K562 (cell line): ENCODE measurements around the gene PSAT1. TPM values are rescaled to one million over a fixed set of nuclear protein-coding genes. Genes with fewer than 3 reads are reported as not detected.

Experiments
- ARNT ChIP-seq, 2 experiments: fragments of 450-650 bp; IDR thresholded peaks; 2 replicates each; pipeline ENCODE4 v1.6.1; 2016; ENCODE audit warnings: mild to moderate bottlenecking in 1 of 2
- ATF3 ChIP-seq, 2 experiments: fragments of 450-650 bp in 1 of 2; sonication (generic) in 1 of 2; formaldehyde crosslinking in 1 of 2; IDR thresholded peaks in 1 of 2; conservative IDR thresholded peaks in 1 of 2; 2 replicates each; pipeline versions ENCODE4 v1.6.1 to v1.8.1; 2016 to 2023; ENCODE audit warnings: mild to moderate bottlenecking in 2 of 2, moderate library complexity in 2 of 2, inconsistent platforms in 1 of 2, missing genetic modification reagents in 1 of 2
- DNMT1 ChIP-seq: fragments of 450-650 bp; IDR thresholded peaks from 2 replicates; pipeline ENCODE4 v1.6.1; 2016; ENCODE audit warnings: antibody characterized with exemption, mild to moderate bottlenecking
- EP400 ChIP-seq: fragments of 450-650 bp; IDR thresholded peaks from 2 replicates; pipeline ENCODE4 v1.6.1; 2017; ENCODE audit warnings: antibody characterized with exemption, mild to moderate bottlenecking, moderate library complexity
- EWSR1 ChIP-seq: fragments of 450-650 bp; IDR thresholded peaks from 2 replicates; pipeline ENCODE4 v1.6.1; 2018; ENCODE audit warnings: borderline replicate concordance, mild to moderate bottlenecking, low read depth, moderate library complexity; ENCODE audit not compliant: partially characterized antibody
- FOXM1 ChIP-seq, 2 experiments: fragments of 450-650 bp in 1 of 2; sonication (generic) in 1 of 2; formaldehyde crosslinking in 1 of 2; IDR thresholded peaks; 2 replicates each; pipeline versions ENCODE4 v1.6.1 to v1.9.0; 2017 to 2022; ENCODE audit warnings: low read depth in 2 of 2, mild to moderate bottlenecking in 2 of 2, missing genetic modification reagents in 1 of 2, moderate library complexity in 1 of 2
- HCFC1 ChIP-seq: IDR thresholded peaks from 2 replicates; pipeline ENCODE4 v1.6.1; 2012; ENCODE audit warnings: low read depth, low read length, improper control_type of control experiment
- MAFF ChIP-seq: IDR thresholded peaks from 2 replicates; pipeline ENCODE4 v1.6.1; 2012; ENCODE audit warnings: low read length, improper control_type of control experiment
- MEIS2 ChIP-seq: fragments of 450-650 bp; IDR thresholded peaks from 2 replicates; pipeline ENCODE4 v1.6.1; 2014; ENCODE audit warnings: mild to moderate bottlenecking; ENCODE audit not compliant: partially characterized antibody
- MNT ChIP-seq, 2 experiments: fragments of 450-650 bp; conservative IDR thresholded peaks; 2 replicates each; pipeline ENCODE4 v1.6.1; 2017; ENCODE audit warnings: mild to moderate bottlenecking in 2 of 2, moderate library complexity in 2 of 2
- NCOA1 ChIP-seq: fragments of 450-650 bp; IDR thresholded peaks from 2 replicates; pipeline ENCODE4 v1.6.1; 2016; ENCODE audit warnings: low read depth
- NFYB ChIP-seq: IDR thresholded peaks from 2 replicates; pipeline ENCODE4 v1.6.1; 2011; ENCODE audit warnings: mild to moderate bottlenecking, moderate library complexity; ENCODE audit not compliant: insufficient read length; ENCODE audit errors: extremely low read depth
- NR4A1 ChIP-seq, 2 experiments: fragments of 250-450 bp in 1 of 2; fragments of 450-650 bp in 1 of 2; sonication (Bioruptor Pico) in 1 of 2; IDR thresholded peaks; 2 replicates each; pipeline versions ENCODE4 v1.4.0 to v1.6.1; 2016 to 2020; ENCODE audit warnings: mild to moderate bottlenecking in 2 of 2, missing compliant biosample characterization in 1 of 2, missing genetic modification characterization in 1 of 2, moderate library complexity in 1 of 2
- PML ChIP-seq: IDR thresholded peaks from 2 replicates; pipeline ENCODE4 v1.6.1; 2012; ENCODE audit warnings: low read length, inconsistent platforms
- POLR2B ChIP-seq: fragments of 450-650 bp; IDR thresholded peaks from 2 replicates; pipeline ENCODE4 v1.6.1; 2018; ENCODE audit warnings: low read depth; ENCODE audit not compliant: partially characterized antibody
- PTRF ChIP-seq: fragments of 450-650 bp; IDR thresholded peaks from 2 replicates; pipeline ENCODE4 v1.6.1; 2016; ENCODE audit warnings: mild to moderate bottlenecking, missing genetic modification characterization, missing compliant biosample characterization
- SMAD3 ChIP-seq: fragments of 450-650 bp; formaldehyde crosslinking; conservative IDR thresholded peaks from 2 replicates; pipeline ENCODE4 v1.4.0; 2020; ENCODE audit warnings: mild to moderate bottlenecking
- SMAD4 ChIP-seq: fragments of 250-450 bp; sonication (Bioruptor Pico); conservative IDR thresholded peaks from 2 replicates; pipeline ENCODE4 v1.8.0; 2021; ENCODE audit warnings: inconsistent platforms, mild to moderate bottlenecking, moderate library complexity
- SMARCA4 ChIP-seq: fragments of 450-650 bp; IDR thresholded peaks from 2 replicates; pipeline ENCODE4 v1.6.1; 2016
- SRSF1 ChIP-seq: fragments of 200-400 bp; formaldehyde crosslinking; IDR thresholded peaks from 2 replicates; pipeline ENCODE4 v1.6.1; 2017; ENCODE audit warnings: mild to moderate bottlenecking, low read depth, low read length, moderate library complexity
- TAF7 ChIP-seq: fragments of 450-650 bp; IDR thresholded peaks from 2 replicates; pipeline ENCODE4 v1.6.1; 2016; ENCODE audit warnings: missing genetic modification characterization, missing compliant biosample characterization
- TAF9B ChIP-seq: fragments of 450-650 bp; IDR thresholded peaks from 2 replicates; pipeline ENCODE4 v1.6.1; 2018; ENCODE audit warnings: mild to moderate bottlenecking; ENCODE audit not compliant: partially characterized antibody
- TEAD1 ChIP-seq, 2 experiments: fragments of 450-650 bp in 1 of 2; sonication (generic) in 1 of 2; formaldehyde crosslinking; IDR thresholded peaks; 2 replicates each; pipeline versions ENCODE4 v1.4.0 to v1.8.0; 2020 to 2022; ENCODE audit warnings: mild to moderate bottlenecking in 2 of 2, missing genetic modification reagents in 1 of 2
- TGIF2 ChIP-seq: sonication (generic); formaldehyde crosslinking; IDR thresholded peaks from 2 replicates; pipeline ENCODE4 v1.8.1; 2022; ENCODE audit warnings: mild to moderate bottlenecking, missing genetic modification reagents, moderate library complexity
- THAP7 ChIP-seq: fragments of 250-450 bp; sonication (Bioruptor Pico); IDR thresholded peaks from 2 replicates; pipeline ENCODE4 v1.5.0; 2021
- ZKSCAN3 ChIP-seq: fragments of 250-450 bp; sonication (Bioruptor Pico); IDR thresholded peaks from 2 replicates; pipeline ENCODE4 v1.4.0; 2020
- ZNF695 ChIP-seq: fragments of 450-650 bp; formaldehyde crosslinking; IDR thresholded peaks from 2 replicates; pipeline ENCODE4 v1.4.0; 2020; ENCODE audit warnings: mild to moderate bottlenecking, moderate library complexity
- ZNF76 ChIP-seq: fragments of 250-450 bp; sonication (Bioruptor Pico); IDR thresholded peaks from 2 replicates; pipeline ENCODE4 v1.4.0; 2020; ENCODE audit warnings: mild to moderate bottlenecking, moderate library complexity, borderline replicate concordance
- ZNF79 ChIP-seq: fragments of 250-450 bp; sonication (Bioruptor Pico); IDR thresholded peaks from 2 replicates; pipeline ENCODE4 v1.4.0; 2020; ENCODE audit warnings: low read depth, mild to moderate bottlenecking, moderate library complexity
- polyA plus RNA-seq, 8 experiments: library from polyadenylated mRNA; depleted of rRNA in 4 of 8; stranded (reverse) in 5 of 8; unstranded in 3 of 8; fragments of >200 nt; fragmentation: Nextera tagmentation in 2 of 8; fragmentation: Illumina TruSeq in 1 of 8; extraction: Ambion mirVana in 2 of 8; extraction: Trizol in 1 of 8; gene quantifications; 2 replicates each; pipeline versions ENCODE4 v1.2.1 to v1.2.3, GENCODE V29; 2011 to 2014; ENCODE audit warnings: inconsistent platforms in 1 of 8, missing spikeins in 1 of 8
- total RNA-seq, 7 experiments: library from RNA; depleted of rRNA in 6 of 7; stranded (reverse); fragments of >200 nt in 6 of 7; fragmentation: Illumina TruSeq in 2 of 7; extraction: Trizol in 2 of 7; gene quantifications; 2 replicates each; pipeline versions ENCODE4 v1.2.1 to v1.2.3, GENCODE V29; 2011 to 2021; ENCODE audit warnings: low replicate concordance in 1 of 7

Gene PSAT1
- total and polyA plus RNA-seq, 9 of the 15 experiments (the other 6 are each of a cell fraction or from before 2014, with no cell fraction given), result 29.7 to 151 (median 98.3) TPM

- TF ChIP-seq FOXM1 (IDR thresholded peaks at IDR 0.05; ENCODE audit: low read depth) (no peak), FOXM1 (CRISPR knock-in tag; IDR thresholded peaks at IDR 0.05; ENCODE audit: low read depth) (no peak), MNT (conservative IDR thresholded peaks at IDR 0.05) (peak in 1 of 2 experiments; percentile 49; a peak in 1 of 4 replicates), ZNF695 (CRISPR knock-in tag) (no peak), SMAD4 (CRISPR knock-in tag) (peak; percentile 30; the same call in 1 of the 2 replicates), TAF7 (tag) (no peak), MEIS2 (peak; percentile 60), TGIF2 (CRISPR knock-in tag) (no peak), NCOA1 (no peak), ATF3 (IDR thresholded peaks at IDR 0.05) (no peak), ATF3 (CRISPR knock-in tag; conservative IDR thresholded peaks at IDR 0.05) (no peak), SRSF1 (no peak), NR4A1 (CRISPR knock-in tag; IDR thresholded peaks at IDR 0.05) (no peak), NR4A1 (tag; IDR thresholded peaks at IDR 0.05) (no peak), THAP7 (CRISPR knock-in tag) (no peak), PML (no peak; the same call in 1 of the 2 replicates), ZKSCAN3 (no peak), EWSR1 (no peak), DNMT1 (no peak), TEAD1 (CRISPR knock-in tag; IDR thresholded peaks at IDR 0.05) (no peak), EP400 (no peak), TAF9B (peak; percentile 67), NFYB (no peak), PTRF (tag) (no peak), ARNT (IDR thresholded peaks at IDR 0.05) (no peak), HCFC1 (no peak), SMAD3 (no peak), ZNF76 (CRISPR knock-in tag) (no peak), MAFF (no peak), POLR2B (no peak), SMARCA4 (0 out of 2 replicates have a peak, but pooled peaks have one; percentile 29), ZNF79 (CRISPR knock-in tag) (no peak)
Observed at GRCh38 chr9:78325343-78325742, 28.4 kb downstream of the PSAT1 start (continued).
